RPMI7951 (cell line): ENCODE data around the gene RBMS1. TPM values are rescaled to one million over a fixed set of nuclear protein-coding genes. Genes with fewer than 3 reads are reported as not detected.
"Not testable (repeated sequence)": the region's sequence is repeated elsewhere in the genome, so short reads cannot be mapped to it uniquely, and the experiment has no call there.

Experiments used
- DNase-seq: peaks from one replicate; pipeline ENCODE4 v3.0.0-alpha.2; 2012; ENCODE audit warnings: low read depth
- total RNA-seq: library from RNA; depleted of rRNA; stranded (reverse); fragments of >200 nt; shearing (Covaris generic); gene quantifications from 2 replicates; pipeline ENCODE4 v1.2.3, GENCODE V29; 2014

Gene RBMS1
- total RNA-seq, 1 experiment from 2014 or later = 82.7 TPM

GRCh38 chr2:160502478-160502877 is 8.9 kb upstream of the RBMS1 start:
- DNase-seq = no peak

GRCh38 chr2:160501370-160501769 is 7.8 kb upstream of the RBMS1 start:
- no peak for DNase-seq

GRCh38 chr2:160499865-160500264 is 6.3 kb upstream of the RBMS1 start:
- no peak for DNase-seq

- no peak for DNase-seq
These were observed 4.5 kb upstream of the RBMS1 start for GRCh38 chr2:160498137-160498536.

GRCh38 chr2:160494201-160494644 is 616 bp upstream of the RBMS1 start:
- peak; percentile 29 for DNase-seq

- peak; percentile 82 for DNase-seq
These were observed 993 bp downstream of the RBMS1 start for GRCh38 chr2:160492401-160493226.

- peak; percentile 73 for DNase-seq
These were observed 1.7 kb downstream of the RBMS1 start for GRCh38 chr2:160491911-160492371.

GRCh38 chr2:160490733-160491685 is 2.6 kb downstream of the RBMS1 start:
- DNase-seq = no peak

GRCh38 chr2:160489111-160489510 is 4.5 kb downstream of the RBMS1 start:
- no peak for DNase-seq

- DNase-seq = not testable (repeated sequence)
These were observed 5.3 kb downstream of the RBMS1 start for GRCh38 chr2:160488289-160488688.

GRCh38 chr2:160486341-160486740 is 7.3 kb downstream of the RBMS1 start:
- DNase-seq = no peak

GRCh38 chr2:160484859-160485520 is 8.6 kb downstream of the RBMS1 start:
- DNase-seq = no peak

- no peak for DNase-seq
These were observed 10.9 kb downstream of the RBMS1 start for GRCh38 chr2:160482673-160483072.

GRCh38 chr2:160479269-160479668 is 14.3 kb downstream of the RBMS1 start:
- DNase-seq = no peak

GRCh38 chr2:160478660-160479059 is 14.9 kb downstream of the RBMS1 start:
- no peak for DNase-seq

GRCh38 chr2:160477032-160477431 is 16.6 kb downstream of the RBMS1 start:
- no peak for DNase-seq

- DNase-seq = no peak
These were observed 18.5 kb downstream of the RBMS1 start for GRCh38 chr2:160474891-160475787.

GRCh38 chr2:160474319-160474645 is 19.3 kb downstream of the RBMS1 start:
- no peak for DNase-seq

GRCh38 chr2:160473468-160474318 is 19.9 kb downstream of the RBMS1 start:
- no peak for DNase-seq

GRCh38 chr2:160472839-160473251 is 20.8 kb downstream of the RBMS1 start:
- peak; percentile 15 for DNase-seq
